ENCODE measurements around the gene STT3A.

Gene STT3A

DNA sequence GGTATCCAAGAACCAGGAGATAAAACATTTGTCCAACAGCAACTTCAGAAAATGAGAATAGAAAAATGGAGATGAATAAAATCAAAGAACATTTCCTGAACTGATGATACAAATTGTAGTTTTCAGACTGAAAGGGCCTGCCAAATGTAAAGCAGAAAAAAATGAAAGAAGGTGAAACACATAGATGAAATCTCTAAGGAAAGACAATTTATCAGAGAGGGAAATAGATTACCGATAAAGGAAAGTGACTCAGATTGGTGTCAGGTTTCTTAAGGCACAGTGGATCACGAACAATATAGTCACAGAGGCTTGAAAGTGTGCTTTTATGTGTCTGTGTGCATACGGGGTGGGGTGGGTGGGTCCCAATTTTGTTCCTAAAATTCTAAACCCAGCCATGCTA lies 4.1 kb upstream of the STT3A start:
- no peak for DNase-seq (ENCODE audit: low read depth, low spot score)

DNA sequence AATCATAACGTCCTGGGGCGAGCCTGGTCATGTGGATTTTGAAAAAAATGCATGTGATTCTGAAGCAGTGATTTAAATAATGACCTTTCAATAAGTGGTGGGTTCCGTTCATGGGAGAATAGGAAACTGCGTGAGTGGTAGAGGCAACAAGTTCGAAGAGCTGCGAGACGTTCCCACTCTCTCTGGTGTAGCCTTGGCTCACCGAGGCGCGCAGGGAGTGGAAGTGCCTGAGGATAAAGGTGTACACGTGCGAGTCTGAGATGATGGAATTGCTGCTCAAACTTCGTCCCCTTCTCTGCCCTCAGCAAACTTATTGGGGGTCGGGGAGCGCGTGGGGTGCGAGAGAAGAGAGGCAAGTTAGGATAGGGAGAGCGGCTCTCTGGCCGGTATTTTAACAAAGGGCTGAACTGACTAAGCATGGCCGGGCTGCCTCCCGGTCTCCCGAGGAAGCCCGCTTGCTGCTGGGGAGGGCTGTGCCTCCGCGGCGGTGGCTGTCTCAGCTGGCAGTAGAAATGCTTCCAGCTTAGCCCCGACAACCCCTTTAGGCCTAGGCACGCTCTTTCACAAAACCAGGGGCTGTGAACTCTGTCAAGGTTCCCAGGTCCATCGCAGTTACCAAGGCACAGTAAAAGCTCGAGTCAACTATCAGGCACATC lies 875 bp upstream of the STT3A start:
- DNase-seq (ENCODE audit: low read depth, low spot score), result peak; percentile 72

- peak; percentile 66 for DNase-seq (ENCODE audit: low read depth, low spot score)
Observed at GRCh38 chr11:125593114-125593820, 615 bp downstream of the STT3A start.

DNA sequence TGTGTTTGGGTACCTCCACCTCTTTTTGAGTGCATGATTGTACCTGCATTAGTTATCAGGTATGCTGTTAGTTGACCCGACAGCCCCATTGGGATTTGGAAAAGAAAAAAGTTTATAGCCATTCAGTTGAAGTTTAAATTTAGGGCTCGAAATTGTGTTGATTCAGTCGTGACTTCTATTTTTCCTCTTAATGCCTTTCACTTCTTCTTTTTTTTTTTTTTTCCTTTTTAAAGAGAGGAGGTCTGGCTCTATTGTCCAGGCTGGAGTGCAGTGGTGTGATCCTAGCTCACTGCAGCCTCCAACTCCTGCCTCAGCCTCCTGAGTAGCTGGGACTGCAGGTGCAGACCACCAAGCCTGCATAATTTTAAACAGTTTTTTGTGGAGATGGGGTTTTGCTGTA lies 2.3 kb downstream of the STT3A start:
- no peak for DNase-seq (ENCODE audit: low read depth, low spot score)

DNA sequence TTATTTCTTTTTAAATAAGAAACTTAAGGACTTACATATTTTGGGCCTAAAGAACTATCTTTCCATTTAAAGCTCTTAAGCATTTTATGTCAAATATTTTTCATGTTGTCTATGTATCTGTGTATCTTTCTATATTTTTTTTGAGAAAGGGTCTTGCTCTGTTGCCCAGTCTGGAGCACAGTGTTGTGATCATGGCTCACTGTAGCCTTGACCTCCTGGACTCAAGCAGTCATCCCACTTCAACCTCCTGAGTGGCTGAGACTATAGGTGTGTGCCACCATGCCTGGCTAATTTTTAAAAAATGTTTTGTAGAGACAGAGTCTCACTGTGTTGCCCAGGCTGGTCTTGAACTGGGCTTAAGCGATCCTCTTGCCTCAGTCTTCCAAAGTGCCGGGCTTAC lies 8.0 kb downstream of the STT3A start:
- DNase-seq (ENCODE audit: low read depth, low spot score), result no peak

GRCh38 chr11:125603207-125603606 lies 10.6 kb downstream of the STT3A start:
- no peak for DNase-seq (ENCODE audit: low read depth, low spot score)

DNA sequence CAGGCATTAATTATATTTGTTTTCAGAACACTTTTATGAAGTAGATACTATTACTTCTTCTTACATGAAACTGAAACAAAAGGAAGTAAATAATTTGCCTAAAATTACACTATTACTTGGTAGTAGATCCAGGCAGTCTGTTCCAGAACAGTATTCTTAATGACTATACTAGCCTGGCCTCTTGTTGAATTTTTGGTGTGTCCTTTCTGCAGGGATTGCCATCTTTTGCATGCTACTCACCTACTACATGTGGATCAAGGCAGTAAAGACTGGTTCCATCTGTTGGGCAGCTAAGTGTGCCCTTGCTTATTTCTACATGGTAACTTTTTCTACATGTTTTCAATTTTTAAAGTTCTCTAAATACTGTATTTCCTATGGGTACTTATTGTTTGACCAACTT lies 12.8 kb downstream of the STT3A start:
- no peak for DNase-seq (ENCODE audit: low read depth, low spot score)

- no peak for DNase-seq (ENCODE audit: low read depth, low spot score)
Observed at GRCh38 chr11:125609545-125609944, 16.9 kb downstream of the STT3A start.

GRCh38 chr11:125618383-125618782 lies 25.7 kb downstream of the STT3A start:
- no peak for DNase-seq (ENCODE audit: low read depth, low spot score)

DNA sequence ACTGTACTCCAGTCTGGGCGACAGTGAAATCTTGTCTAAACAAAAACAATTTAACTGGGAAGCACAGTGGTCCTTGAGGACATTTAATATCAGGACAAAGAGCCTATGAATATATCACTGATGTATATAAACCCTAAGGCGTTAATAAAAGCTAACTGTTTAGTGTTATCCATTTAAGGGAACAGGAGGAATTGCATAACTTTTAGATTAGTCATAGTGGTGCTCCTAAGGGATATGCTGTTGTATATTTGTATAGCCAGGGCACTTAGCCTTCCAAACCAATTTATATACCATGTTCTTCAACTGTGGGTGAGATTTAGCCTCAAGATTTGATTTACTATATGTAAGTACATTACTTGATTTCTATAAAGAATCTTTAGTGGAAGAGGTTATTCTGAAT lies 29.3 kb downstream of the STT3A start:
- peak; percentile 42 for DNase-seq (ENCODE audit: low read depth, low spot score)

GRCh38 chr11:125623064-125623463 lies 30.4 kb downstream of the STT3A start:
- DNase-seq (ENCODE audit: low read depth, low spot score), result no peak

- no peak for DNase-seq (ENCODE audit: low read depth, low spot score)
Observed at GRCh38 chr11:125624756-125625213, 32.1 kb downstream of the STT3A start, which contains the start of gene CHEK1. TSS of gene CHEK1 (plus strand) at chr11:125625163. CDS start at chr11:125626769, 1,606 bp downstream.

DNA sequence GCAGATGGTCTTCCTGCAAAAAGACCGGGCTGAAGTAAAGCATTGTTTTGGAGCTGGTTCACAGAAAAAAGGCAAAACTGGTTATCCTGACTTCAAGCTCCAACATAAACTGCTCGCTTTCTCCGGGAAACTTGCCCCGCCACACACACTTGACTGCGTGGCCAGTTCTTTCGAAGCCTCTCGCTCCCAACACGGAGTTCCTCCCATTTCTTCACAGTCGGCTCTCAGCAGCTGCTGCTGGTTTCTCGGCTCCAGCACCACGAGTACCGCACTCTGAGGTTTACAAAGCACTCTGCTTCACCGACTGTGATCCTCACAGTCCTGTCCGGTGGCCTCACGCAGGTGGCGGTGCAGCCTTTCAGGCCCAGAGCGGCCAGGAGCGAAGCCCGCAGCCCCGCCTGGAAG lies 32.6 kb downstream of the STT3A start:
- DNase-seq (ENCODE audit: low read depth, low spot score), result no peak

GRCh38 chr11:125625630-125626287 lies 33.1 kb downstream of the STT3A start:
- DNase-seq (ENCODE audit: low read depth, low spot score), result peak; percentile 96

- peak; percentile 82 for DNase-seq (ENCODE audit: low read depth, low spot score)
Observed at GRCh38 chr11:125626288-125626950, 33.8 kb downstream of the STT3A start.

- peak; percentile 31 for DNase-seq (ENCODE audit: low read depth, low spot score)
Observed at GRCh38 chr11:125627236-125627910, 34.7 kb downstream of the STT3A start.

- no peak for DNase-seq (ENCODE audit: low read depth, low spot score)
Observed at GRCh38 chr11:125637840-125638239, 45.2 kb downstream of the STT3A start.

- no peak for DNase-seq (ENCODE audit: low read depth, low spot score)
Observed at GRCh38 chr11:125638315-125638714, 45.7 kb downstream of the STT3A start.

GRCh38 chr11:125645871-125646270 lies 53.2 kb downstream of the STT3A start:
- DNase-seq (ENCODE audit: low read depth, low spot score), result no peak

GRCh38 chr11:125649465-125650166 lies 57.0 kb downstream of the STT3A start:
- DNase-seq (ENCODE audit: low read depth, low spot score), result no peak

GRCh38 chr11:125662689-125663088 lies 70.0 kb downstream of the STT3A start:
- DNase-seq (ENCODE audit: low read depth, low spot score), result no peak

Data from astrocyte of the hippocampus (primary cell).